Lung (tissue), 12 donors: Measurements from ENCODE around the gene SLC39A13. TPM values are rescaled to one million over a fixed set of nuclear protein-coding genes. Genes with fewer than 3 reads are reported as not detected.

ENCODE experiments used
- ATAC-seq: fragments of 200-7000 bp; cut with Tn5 transposase; one replicate; pipeline ENCODE4 v1.9.1; 2020; ENCODE audit warnings: moderate number of reproducible peaks; ENCODE audit not compliant: insufficient read depth, low FRiP score
- DNase-seq, 3 donors: peaks; one replicate each; pipeline ENCODE4 v3.0.0-alpha.2; 2013 to 2017
- H3K27ac ChIP-seq, 2 donors: one replicate each; pipeline ENCODE4 v1.5.1; 2013; ENCODE audit warnings: mild to moderate bottlenecking in 2 of 2, moderate library complexity in 2 of 2, control low read depth in 1 of 2, inconsistent platforms in 1 of 2, low read depth in 1 of 2, low read length in 1 of 2
- H3K27me3 ChIP-seq, 3 donors: one replicate each; pipeline ENCODE4 v1.5.1; 2013; ENCODE audit warnings: low read length in 2 of 3; ENCODE audit not compliant: control insufficient read depth in 3 of 3, insufficient read depth in 3 of 3
- H3K36me3 ChIP-seq, 4 donors: one replicate each; pipeline ENCODE4 v1.5.1; 2013; ENCODE audit warnings: low read length in 4 of 4, mild to moderate bottlenecking in 1 of 4, moderate library complexity in 1 of 4; ENCODE audit not compliant: control insufficient read depth in 4 of 4, insufficient read depth in 4 of 4
- H3K4me1 ChIP-seq, 5 donors: one replicate each; pipeline ENCODE4 v1.5.1; 2013; ENCODE audit warnings: low read length in 5 of 5, mild to moderate bottlenecking in 2 of 5, moderate library complexity in 1 of 5; ENCODE audit not compliant: control insufficient read depth in 5 of 5, insufficient read depth in 5 of 5
- H3K4me3 ChIP-seq: one replicate; pipeline ENCODE4 v1.5.1; 2013; ENCODE audit warnings: mild to moderate bottlenecking, control low read depth, moderate library complexity
- H3K9ac ChIP-seq, 2 donors: one replicate each; pipeline ENCODE4 v1.5.1; 2013; ENCODE audit warnings: low read length in 2 of 2, control low read depth in 1 of 2; ENCODE audit not compliant: insufficient read depth in 1 of 2
- H3K9me3 ChIP-seq, 4 donors: one replicate each; pipeline ENCODE4 v1.5.1; 2013; ENCODE audit warnings: low read length in 3 of 4, mild to moderate bottlenecking in 1 of 4, moderate library complexity in 1 of 4; ENCODE audit not compliant: control insufficient read depth in 4 of 4, insufficient read depth in 3 of 4
- CTCF ChIP-seq: IDR thresholded peaks from 2 replicates; pipeline ENCODE4 v1.5.1; 2012; ENCODE audit warnings: mild to moderate bottlenecking; ENCODE audit errors: control extremely low read depth, extremely low read depth
- WGBS, 2 donors: extraction: QIAGEN DNeasy Blood & Tissue Kit; methylation state at CpG; one replicate each; pipeline ENCODE4 v1.1.7; 2013; 5-methylcytosine and 5-hydroxymethylcytosine counted together
- polyA plus RNA-seq, 2 donors: library from polyadenylated mRNA; stranded (reverse); fragments of 200-250 nt; gene quantifications; one replicate each; pipeline ENCODE4 v1.2.1, GENCODE V29; 2013
- total RNA-seq, 2 donors: library from RNA; depleted of rRNA in 1 of 2; stranded (reverse); fragments of >200 nt in 1 of 2; gene quantifications; one replicate each; pipeline ENCODE4 v1.2.1, GENCODE V29; 2014 to 2021
- donor health status: control.
- donor health status: control.
- donor health status: Bipolar disorder and iron deficiency.
- donor health status: healthy.
- donor health status: DM: yes; HTN: yes; CAD: no.

The SLC39A13 gene
- total and polyA plus RNA-seq, 4 donors: 31.8 to 83.8 (median 74.8) TPM

- Histone ChIP-seq H3K36me3 (no peaks in the 10 kb centered on the region), H3K9me3 (no peaks in the 10 kb centered on the region), H3K9ac (no peak overlapping the region), H3K27ac (peak overlapping the region in 1 of 2 donors; percentile 69), H3K4me3 (no peak overlapping the region), H3K27me3 (no peaks in the 10 kb centered on the region), H3K4me1 (peaks cover 0 to 17% (median 0%) of the 10 kb centered on the region in 5 donors)
- ATAC-seq (no peak), DNase-seq (no peak)
- WGBS, 2 donors: 44 to 76% methylated on average over 14 of the region's 14 CpGs
- no peak for TF ChIP-seq CTCF
These were observed 15.7 kb upstream of the SLC39A13 start for GRCh38 chr11:47392546-47393162.

GRCh38 chr11:47393163-47394049, 15.0 kb upstream of the SLC39A13 start:
- H3K4me1 ChIP-seq: peaks cover 0 to 17% (median 0%) of the 10 kb centered on the region in 5 donors
- no peak for TF ChIP-seq CTCF
- H3K27ac ChIP-seq: peak overlapping the region in 1 of 2 donors; percentile 98
- no peak overlapping the region for H3K4me3 ChIP-seq
- 31 to 57% methylated on average over 20 of the region's 20 CpGs for WGBS, 2 donors
- no peaks in the 10 kb centered on the region for H3K27me3 ChIP-seq
- DNase-seq (peak in 2 of 3 donors; percentile 36 to 54), ATAC-seq (no peak)
- peak overlapping the region in 1 of 2 donors; percentile 7 for H3K9ac ChIP-seq
- H3K36me3 ChIP-seq: no peaks in the 10 kb centered on the region
- no peaks in the 10 kb centered on the region for H3K9me3 ChIP-seq

GRCh38 chr11:47394050-47394321, 14.4 kb upstream of the SLC39A13 start:
- WGBS, 2 donors: 44 to 72% methylated on average over 9 of the region's 9 CpGs
- Histone ChIP-seq H3K9ac (no peak overlapping the region), H3K4me3 (no peak overlapping the region), H3K27ac (peak overlapping the region; percentile 36 to 98), H3K4me1 (peaks cover 0 to 17% (median 3%) of the 10 kb centered on the region in 5 donors), H3K9me3 (no peaks in the 10 kb centered on the region), H3K36me3 (no peaks in the 10 kb centered on the region), H3K27me3 (no peaks in the 10 kb centered on the region)
- DNase-seq: no peak
- peak; percentile 16 for ATAC-seq
- no peak for TF ChIP-seq CTCF
